GM18861 (cell line): ENCODE results near the gene SLC19A1.
A peak's percentile ranks its signal among the peaks of the same experiment; 100 is the strongest.

Experiments used
- ATAC-seq: cut with Tn5 transposase; IDR thresholded peaks from one replicate; pipeline ENCODE4 v1.9.1; 2021; ENCODE audit not compliant: unreplicated experiment

The SLC19A1 gene

DNA sequence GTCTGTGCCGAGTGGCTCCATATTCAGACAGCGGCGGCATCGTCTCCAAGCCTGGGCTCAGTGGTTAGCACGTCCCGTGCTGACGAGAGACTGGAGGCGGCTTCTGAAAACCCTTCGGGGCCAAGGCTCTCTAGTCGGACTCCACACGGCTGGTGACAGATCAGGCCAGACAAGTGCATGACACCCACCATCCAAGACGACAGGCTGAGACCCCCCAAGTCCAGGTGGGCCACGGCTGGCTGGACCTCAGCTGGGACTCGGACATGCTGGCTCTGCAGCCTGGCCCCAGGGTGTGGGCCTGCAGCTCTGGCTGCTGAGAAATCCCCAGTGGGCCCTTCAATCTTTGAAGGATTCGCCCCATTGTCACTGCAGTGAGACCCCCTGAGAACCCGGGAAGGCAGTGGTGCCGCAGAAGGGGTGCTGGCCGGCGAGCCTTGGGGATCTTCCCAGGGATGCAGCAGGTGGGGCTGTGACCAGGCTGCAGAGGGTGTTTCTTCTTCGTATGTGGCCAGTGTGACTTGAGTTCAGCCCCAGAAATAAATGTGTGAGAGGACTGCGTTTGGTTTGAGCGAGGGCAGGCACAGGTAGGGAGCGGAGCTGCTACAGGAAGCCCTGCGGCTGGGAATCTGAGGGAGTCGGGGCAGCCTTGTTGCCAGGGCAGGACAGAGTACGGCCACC lies 15.9 kb upstream of the SLC19A1 start:
- no peak for ATAC-seq

DNA sequence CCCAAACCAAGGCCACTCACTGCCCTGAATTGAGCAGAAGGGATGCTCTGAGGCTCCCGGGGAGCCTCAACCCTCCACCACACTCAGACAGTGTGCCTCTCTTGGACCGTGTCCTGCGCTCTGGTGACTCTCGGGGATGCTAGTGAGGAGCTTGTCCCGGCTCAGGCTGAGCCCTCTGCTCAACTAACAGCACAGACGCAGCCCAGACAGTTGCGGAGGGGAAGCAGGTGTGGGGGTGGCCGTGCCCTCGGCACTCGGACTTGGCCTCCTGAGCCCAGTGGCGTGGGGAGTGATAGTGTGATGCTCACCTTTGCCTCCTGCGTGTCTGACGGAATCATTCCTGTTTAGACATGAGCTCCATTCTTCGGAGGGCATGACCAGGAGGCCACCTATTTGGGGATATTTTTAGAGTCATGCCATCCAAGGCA lies 15.4 kb upstream of the SLC19A1 start:
- no peak for ATAC-seq

DNA sequence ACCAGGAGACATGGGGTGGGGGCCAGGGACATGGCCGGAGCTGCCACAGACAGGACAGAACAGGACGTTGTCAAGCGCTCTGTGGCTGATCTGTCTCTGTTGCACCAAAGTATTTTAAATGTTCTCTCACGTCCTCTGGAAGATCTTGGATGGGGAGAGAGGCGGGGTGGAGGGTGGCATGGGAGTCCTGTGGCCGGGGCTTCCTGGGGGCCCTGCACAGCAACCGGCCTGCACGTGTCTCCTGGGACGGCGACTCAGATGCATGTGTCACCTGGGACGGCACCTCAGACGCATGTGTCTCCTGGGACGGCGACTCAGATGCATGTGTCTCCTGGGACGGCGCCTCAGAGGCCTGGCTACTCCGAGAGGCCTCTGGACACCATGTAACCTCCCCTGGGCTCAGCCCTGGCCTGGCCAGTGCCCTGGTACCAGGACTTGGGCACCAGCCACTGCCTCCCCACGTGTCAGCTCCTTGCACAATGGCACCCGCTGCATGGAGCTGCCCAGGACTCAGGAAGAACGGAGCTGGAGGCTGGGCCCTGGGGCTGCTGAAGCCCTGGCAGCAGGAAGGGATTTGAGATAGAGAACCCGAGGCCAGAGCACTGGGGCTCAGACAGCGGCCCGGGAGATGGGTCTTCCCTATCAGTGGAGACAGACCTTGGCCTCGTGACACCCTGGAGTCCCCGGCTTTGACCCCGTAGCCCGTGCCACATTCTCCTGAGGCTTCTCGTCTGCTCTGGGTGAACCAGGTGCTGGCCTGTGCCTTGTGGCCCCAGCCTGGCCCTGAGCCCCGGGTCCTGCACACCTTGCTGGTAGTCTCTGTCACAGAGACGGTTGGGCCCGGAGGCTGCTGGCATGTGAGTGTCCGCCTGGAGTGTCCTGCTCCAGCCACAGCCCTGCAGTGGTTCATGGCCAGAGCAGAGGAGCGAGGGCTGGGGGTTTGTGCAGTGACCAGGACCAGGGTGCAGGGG lies 14.7 kb upstream of the SLC19A1 start:
- ATAC-seq: no peak

DNA sequence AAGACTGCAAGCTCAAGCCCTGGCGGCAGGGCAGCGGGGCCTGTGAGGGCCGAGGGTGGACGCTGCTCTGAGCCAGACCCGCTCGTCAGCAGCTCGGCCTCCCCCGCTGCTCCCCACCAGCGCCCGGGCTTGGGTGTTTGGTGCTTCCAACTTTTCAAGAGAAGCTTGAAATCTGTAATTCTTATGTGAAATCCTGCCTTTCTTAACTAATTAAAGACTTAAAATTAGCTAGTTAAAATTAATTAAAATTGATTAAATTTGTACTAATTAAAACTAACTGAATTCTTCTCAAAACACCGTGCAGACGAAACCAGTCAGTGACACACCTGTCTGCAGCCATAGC lies 14.0 kb upstream of the SLC19A1 start:
- ATAC-seq: no peak

DNA sequence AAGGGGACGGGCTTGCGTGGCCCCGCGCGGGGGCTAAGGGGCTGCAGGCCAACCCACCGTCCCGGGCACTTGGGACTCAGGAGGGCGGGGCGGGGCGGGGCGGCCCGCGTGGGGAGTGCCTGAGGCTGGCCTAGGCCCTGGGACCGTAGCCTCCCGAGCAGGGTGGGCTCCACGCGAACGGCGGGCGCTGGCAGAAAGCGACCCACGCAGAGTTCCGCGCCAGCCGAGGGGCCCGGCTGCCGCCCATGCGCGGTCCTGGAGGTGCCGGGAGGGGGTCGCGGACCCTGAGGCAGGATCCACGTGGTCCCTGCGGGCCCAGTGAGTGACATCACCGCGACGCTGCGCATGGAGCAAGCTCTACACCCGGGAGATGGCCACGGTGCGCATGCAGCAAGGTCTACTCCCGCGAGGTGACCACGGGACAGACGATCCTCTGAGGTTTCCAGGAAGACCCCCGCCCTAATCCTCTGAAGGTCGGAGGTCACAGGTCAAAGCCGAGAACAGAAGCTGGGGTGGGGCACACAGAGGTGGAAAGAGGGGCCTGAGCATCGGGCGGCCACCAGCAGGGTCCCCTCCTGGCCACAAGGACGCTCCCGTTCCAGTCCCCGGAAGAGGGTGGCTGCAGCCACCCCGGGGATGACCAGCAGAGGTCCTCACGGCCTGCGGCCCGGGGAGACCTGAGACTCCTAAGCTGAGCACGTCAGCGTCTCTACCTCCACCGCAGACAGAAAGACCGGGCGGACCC lies 13.5 kb upstream of the SLC19A1 start:
- ATAC-seq: peak; percentile 43

DNA sequence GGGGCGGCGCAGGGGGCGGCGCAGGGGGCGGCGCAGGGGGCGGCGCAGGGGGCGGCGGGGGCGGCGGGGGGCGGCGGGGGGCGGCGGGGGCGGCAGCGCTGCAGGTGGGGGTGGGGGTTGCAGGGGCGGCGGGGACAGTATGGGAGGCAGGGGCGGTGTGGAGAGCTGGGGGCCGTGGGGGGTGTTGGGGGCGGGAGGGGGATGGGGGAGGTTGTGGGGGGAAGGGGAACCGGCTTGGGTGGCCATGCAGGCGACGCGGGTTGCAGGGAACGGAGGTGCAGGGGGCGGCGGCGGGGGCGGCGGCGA lies 13.0 kb upstream of the SLC19A1 start:
- ATAC-seq: no peak

DNA sequence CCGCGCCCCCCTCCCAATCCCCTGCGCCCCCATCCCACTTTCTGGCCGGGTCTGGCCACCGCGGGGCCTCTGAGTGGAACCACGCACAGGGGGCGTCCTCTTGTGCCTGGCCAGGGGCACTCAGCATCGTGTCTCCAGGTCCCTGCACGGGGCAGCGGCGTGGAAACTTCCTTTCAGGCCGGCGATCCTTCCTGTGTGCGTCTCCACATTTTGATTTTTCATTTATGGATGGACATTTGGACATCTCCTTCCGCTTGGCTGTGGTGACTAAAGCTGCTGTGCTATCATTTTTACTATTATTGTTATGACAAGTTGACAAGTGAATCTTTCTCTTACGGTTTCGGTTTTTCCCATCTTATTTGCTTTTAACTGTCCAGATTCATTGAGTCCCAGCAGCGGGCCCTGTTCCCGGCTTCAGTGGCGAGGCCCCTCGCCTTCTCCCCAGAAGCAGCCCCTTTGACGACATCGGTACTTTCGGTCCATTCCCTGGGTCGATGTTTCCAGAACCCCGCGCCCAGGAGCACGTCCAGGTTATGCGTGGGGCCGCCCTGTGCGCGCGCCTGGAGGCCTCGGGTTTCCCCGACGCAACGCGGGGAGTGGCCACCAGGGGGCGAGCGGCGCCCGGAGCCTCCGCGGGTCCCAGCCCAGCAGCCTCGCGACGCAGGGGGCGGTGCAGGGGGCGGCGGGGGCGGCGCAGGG lies 12.4 kb upstream of the SLC19A1 start:
- ATAC-seq: no peak

DNA sequence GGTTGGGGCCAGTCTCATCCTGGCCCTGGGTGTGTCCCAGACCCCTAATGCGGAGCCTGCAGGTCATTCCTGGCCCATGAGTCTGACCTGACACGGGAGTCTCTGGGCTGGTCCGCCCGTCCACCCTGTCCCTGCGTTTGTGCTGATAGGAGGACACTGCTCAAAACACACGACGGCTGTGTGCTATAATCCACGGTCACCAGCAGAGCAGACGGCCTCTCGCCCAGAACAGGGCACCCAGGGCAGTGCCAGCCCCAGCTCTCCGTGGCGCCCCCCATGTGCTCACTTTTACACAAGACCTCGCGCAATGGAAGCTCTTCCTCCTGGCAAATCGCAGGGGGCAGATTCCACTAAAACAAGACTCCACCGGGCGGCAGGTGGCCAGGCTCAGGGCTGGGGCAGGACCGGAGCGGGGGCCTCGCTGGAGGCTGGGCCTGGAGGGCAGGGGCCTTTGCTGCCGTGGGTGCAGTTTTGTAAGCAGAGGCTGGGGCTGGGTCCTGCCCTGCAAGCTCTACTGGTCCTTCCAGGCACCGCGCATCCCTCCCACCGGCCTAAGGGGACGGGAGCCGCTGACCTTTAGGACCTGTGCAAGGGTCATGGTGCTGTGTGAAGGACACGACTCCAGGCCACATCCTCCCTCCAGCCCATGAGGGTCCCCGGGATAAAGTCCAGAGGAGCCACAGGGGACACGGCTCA lies 10.6 kb upstream of the SLC19A1 start:
- ATAC-seq: no peak

DNA sequence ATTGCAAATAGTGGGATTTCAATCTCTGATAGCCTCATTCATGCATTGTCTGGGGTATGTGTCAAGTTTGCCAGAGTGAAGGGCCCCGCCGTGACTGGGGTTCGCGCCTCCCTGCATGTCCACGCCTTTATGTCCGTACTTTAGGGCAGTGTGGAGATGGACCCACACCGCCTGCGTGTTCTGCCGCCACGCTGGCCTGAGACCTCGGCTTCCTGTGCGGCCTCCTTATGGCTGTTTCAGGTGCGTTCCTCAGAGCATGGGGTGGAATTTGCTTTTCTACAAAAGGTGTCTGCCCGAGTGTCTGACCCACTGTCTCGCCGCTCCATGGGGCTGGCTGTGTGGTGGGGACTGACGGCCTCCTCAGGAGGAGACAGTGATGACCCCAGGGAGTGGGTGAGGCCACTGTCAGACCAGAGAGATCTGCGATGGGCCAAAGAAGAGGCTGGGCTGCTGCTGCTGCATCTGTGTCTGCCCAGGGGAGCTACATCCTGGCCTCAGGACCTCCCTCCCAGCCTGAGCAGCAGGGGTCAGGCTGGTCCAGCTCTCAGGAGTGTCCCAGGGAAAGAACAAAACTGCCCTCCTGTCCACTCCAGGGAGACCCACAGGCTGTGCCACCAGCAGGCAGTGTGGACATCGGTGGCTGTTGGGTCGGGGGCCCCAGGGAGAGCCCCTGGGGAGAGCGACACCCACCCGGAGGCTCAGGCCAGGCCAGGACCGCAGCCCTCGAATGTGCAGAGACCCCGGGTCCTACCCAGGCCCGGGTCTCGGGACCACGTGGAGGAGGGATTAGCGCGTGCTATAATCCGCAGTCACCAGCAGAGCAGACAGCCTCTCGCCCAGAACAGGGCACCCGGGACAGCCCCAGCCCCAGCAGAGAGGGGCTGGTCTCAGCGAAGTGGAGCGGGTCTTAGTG lies 9.8 kb upstream of the SLC19A1 start:
- ATAC-seq: no peak

DNA sequence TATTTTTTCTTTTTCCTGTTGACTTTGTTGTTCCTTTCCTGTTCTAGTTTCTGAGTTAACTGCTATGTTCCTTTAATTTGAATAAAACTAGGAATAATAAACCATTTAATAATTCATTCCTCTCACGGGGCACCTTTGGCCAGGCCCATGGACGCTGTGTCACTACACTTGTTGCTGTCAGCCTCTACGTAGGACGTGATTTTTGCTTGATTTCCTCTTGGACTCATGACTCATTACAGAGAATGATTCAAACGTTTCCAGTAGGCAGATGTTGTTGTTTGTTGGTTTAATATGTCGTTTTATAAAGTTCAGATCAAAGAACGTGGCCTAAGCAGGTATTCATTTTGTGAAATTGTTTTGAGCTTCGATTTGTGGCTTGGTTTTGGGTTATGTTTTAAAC lies 9.1 kb upstream of the SLC19A1 start:
- no peak for ATAC-seq

DNA sequence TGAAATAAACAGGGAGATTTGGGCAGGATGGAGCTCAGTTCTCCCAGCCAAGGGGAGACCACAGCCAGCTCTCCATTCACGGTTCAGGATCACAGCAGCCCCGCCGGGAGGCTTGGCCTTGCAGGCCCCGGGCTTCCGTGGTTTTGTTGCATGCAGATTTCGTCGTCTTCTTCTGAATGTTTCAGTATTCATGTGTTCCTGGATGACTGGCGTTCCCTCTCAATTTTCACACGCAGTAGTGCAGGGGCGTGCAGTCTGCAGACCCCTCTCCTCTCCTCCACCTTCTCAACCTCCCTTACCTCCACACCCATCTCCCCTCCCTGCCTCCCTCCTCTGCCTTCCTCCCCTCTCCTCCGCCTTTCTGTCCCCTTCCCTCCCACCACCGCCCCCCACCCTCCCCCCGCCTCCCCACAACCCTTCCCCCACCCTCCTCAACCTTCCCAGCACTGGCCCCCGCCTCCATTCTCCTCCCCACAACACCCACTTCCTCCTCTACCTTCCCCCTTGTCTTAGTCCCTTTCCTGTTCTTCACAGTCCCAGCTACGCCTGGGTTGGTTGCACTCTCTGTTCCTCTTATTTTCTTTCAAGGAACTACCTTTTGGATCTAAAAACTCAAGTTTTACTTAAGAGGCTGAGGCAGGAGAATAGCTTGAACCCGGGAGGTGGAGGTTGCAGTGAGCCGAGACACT lies 8.4 kb upstream of the SLC19A1 start:
- ATAC-seq: no peak

DNA sequence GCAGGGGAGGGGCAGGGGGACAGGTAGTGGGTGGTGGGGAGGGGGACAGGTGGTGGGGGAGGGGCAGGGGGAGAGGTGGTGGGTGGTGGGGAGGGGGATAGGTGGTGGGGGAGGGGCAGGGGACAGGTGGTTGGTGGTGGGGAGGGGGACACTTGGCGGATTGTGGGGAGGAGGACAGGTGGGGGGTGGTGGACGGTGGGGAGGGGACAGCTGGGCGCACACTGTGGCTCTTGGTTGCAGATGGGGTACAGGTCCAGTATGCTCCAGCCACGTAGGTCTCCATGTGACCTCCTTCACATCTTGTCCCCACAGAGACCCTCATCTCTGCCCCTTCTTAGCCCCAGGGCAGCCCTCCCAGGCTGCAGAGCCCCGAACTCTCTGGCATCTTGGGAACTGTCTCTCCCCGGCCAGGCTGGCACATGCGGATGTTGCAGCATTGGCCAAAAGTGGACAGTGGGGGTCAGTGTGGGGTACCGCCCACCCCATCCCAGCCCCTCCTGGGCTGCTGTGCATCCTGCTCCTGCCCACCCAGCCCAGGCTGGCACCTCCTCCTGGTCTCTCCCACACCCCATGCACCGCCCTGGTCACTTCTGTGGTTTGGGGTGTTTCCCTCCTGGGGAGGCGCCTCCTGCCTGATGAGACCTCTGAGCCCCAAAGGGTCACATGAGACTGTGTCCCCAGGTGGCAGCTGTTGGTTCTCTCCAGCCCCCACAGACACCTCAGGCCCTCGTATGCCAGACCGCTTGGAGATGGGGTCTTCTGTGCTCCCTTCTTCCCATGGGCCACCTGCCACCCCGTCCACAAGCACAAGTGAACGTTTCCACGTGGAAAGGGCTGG lies 7.6 kb upstream of the SLC19A1 start:
- ATAC-seq: no peak

DNA sequence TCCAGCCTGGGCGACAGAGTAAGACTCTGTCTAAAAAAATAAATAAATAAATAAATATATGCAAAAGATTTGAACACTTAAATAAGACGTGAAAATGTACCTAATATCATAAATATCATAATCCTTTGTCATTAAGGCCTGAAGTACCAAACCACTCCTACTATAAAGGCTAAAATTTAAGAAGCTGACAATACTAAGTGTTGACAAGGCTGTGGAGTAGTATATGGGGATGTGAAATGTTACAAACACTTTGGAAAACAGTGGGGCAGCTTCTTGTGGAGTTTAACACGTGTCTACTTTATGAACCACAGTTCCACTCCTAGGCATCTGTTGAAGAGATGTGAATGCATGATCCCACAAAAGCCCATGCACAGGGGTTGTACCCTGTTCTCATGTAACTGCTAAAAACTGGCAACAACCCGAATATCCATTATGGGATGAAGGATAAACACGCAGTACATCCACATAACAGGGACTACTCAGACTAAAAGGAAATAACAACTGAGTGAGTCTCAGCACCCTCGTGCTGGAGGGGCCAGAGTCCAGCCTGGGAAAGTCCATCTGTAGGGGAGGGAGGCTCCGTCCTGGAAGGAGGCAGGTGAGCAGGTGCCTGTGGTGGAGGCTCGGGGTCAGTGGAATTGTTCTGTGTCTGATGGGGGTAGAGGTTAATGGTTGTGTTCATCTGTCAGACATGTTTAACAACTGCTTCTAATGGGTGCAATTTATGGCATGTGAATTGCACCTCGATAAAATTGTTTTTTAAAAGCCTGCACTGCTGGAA lies 6.7 kb upstream of the SLC19A1 start:
- ATAC-seq: no peak

DNA sequence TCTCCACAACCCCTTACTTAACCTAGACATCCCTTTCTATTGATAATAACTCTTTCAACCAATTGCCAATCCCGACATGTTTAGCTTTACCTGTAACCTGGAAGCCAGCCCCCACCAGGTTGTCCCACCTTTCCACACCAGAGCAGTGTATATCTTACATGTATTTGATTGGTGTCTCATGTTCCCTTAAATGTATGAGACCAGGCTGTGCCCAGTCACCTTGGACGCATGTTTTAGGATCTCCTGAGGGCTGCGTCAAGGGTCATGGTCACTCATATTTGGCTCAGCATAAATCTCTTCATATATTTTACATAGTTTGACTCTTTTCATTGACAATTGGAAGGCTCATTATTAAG lies 5.3 kb upstream of the SLC19A1 start:
- no peak for ATAC-seq

DNA sequence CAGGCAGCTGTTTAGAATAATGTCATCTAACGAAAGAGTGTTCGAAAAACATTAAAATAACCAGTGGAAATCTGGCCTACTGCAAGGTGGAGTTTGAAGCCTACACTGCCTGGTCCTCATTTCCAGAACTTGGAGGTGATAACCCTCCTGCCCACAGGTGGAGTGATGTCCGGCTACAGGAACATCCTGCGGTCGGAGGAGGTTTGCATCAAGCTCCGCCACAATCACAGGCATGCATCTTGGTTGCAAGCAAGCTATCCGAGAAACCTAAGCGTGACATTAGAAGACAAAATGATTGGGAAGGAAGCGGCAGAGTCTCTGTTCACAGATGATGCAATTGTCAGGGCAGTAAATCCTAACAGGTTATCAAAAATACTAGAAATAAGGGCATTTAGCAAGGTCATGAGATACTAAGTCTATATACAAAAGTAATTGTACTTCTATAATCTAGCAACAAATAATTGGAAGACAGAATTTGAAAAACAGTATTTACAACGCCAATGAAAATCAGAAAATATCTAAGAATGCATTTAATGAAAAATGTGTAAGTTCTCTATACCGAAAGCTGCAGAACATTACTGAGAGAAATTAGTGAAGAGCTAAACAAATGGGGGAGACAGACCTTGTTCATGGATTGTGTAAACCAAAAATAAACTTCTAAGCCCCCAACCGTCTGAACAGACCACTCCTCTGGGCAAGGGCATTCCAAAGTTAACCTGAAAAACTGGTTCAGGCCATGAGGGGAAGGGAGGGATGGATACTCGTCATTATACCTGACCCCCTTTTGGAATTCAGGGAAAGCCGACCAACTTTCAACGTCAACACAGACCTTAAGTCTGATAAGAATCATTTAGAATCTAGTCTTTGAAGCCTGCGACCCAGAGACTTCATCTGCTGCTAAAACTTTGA lies 4.7 kb upstream of the SLC19A1 start:
- ATAC-seq: no peak

DNA sequence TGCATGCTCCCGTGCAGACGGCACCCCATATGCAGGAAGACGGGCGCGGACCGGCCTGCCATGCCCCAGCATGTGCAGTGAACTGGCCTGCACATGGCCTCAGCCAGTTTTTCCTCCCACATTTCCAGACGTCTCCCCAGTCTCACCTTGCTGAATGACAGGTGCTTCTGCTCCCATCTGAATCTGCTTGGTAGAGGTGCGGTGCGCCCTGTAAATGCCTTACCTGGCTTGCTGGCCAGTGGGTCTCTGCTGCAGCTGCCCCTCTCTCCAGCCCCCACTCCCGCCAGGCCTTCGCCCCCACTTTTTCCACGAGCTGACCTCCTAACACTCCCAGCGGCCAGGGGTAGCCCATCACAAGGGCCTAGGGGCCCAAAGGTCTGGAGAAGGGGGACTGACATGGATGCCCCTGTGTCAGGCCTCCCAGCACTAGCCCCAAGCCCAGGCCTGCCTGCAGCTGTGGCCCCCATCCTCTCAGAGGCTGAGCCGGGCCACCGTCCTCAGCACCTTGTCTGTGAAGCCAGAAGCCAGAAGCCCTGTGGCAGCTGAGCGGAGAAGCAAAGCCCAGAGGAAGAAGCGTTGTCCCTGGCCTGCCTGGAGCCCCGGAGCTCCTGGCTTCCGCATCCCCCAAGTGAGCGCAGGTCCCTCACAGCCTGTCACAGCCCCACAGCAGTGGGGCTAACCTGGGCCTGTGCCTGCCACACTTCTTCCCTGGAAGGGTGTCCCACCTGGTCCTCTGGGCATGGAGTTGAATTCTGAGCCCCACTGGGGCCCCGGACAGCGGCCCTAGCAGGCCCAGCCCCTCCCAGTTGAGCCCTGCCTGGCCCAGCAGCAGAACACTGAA lies 3.7 kb upstream of the SLC19A1 start:
- no peak for ATAC-seq
